HepG2 (cell line): Measurements from ENCODE around the gene RNF148. TPM values are rescaled to one million over a fixed set of nuclear protein-coding genes. Genes with fewer than 3 reads are reported as not detected.

Experiments
- ATAC-seq: fragments of 200-7000 bp; cut with Tn5 transposase; 3 replicates; pipeline ENCODE4 v1.9.1; 2020; ENCODE audit warnings: mild to moderate bottlenecking, moderate library complexity
- BruUV-seq: library from RNA; stranded (reverse); fragments of 400-500 nt; replicated peaks from 2 replicates; lab custom pipeline; 2021; lab: Mats Ljungman, UMichigan
- CTCF ChIA-PET: fragments of 300-600 bp; formaldehyde crosslinking; extraction: SDS; loops from one replicate; lab custom pipeline; 2021; ENCODE audit warnings: low total read pairs, inconsistent platforms, low intra/inter-chr PET ratio; lab: Yijun Ruan, JAX
- POLR2A ChIA-PET: fragments of 350-600 bp; sonication (Branson Sonifier 250); formaldehyde crosslinking; loops from one replicate; lab custom pipeline; 2020; ENCODE audit warnings: antibody characterized with exemption, inconsistent platforms; lab: Yijun Ruan, JAX
- DNase-seq: peaks from one replicate; pipeline ENCODE4 v3.0.0-alpha.2; 2015; ENCODE audit warnings: low spot score
- FAIRE-seq: peaks from 3 replicates; lab custom pipeline; 2011; peaks lifted over from hg19 to GRCh38; lab: Jason Lieb, UNC
- H2AFZ ChIP-seq: one replicate; pipeline ENCODE4 v1.6.1; 2011; ENCODE audit warnings: low read length, inconsistent platforms
- H3K27ac ChIP-seq: fragments of 300-600 bp; 3 replicates; pipeline ENCODE4 v1.8.0; 2011; ENCODE audit warnings: mixed run types, mild to moderate bottlenecking, mixed read lengths, low read length, inconsistent platforms; ENCODE audit not compliant: insufficient read depth; ENCODE audit errors: extremely low read length
- H3K27me3 ChIP-seq, 2 experiments: fragments of 200-600 bp in 1 of 2; 2 replicates in 1 of 2; 3 replicates in 1 of 2; pipeline versions ENCODE4 v1.6.0 to v1.8.0; 2011; ENCODE audit warnings: low read length in 2 of 2, mild to moderate bottlenecking in 2 of 2, moderate library complexity in 2 of 2, inconsistent platforms in 1 of 2; ENCODE audit not compliant: insufficient read depth in 2 of 2, control insufficient read depth in 1 of 2
- H3K36me3 ChIP-seq, 2 experiments: fragments of 200-600 bp in 1 of 2; replicated peaks in 1 of 2; 2 replicates in 1 of 2; 3 replicates in 1 of 2; pipeline versions ENCODE4 v1.5.1 to v1.8.0; 2011; ENCODE audit warnings: low read length in 2 of 2, inconsistent platforms in 1 of 2; ENCODE audit not compliant: insufficient read depth in 2 of 2, control insufficient read depth in 1 of 2
- H3K4me1 ChIP-seq: 2 replicates; pipeline ENCODE4 v1.5.1; 2012; ENCODE audit warnings: low read length, inconsistent platforms; ENCODE audit not compliant: insufficient read depth
- H3K4me2 ChIP-seq: 2 replicates; pipeline ENCODE4 v1.6.0; 2011; ENCODE audit warnings: low read depth, low read length, inconsistent platforms
- H3K4me3 ChIP-seq, 3 experiments: fragments of 200-600 bp in 1 of 3; sonication (generic), shearing (Covaris generic) in 1 of 3; replicated peaks in 1 of 3; 2 replicates each; pipeline ENCODE4 v1.5.1; 2011 to 2016; ENCODE audit warnings: low read length in 3 of 3, inconsistent platforms in 2 of 3, low read depth in 2 of 3, mild to moderate bottlenecking in 2 of 3, control low read depth in 1 of 3, mixed read lengths in 1 of 3; ENCODE audit not compliant: insufficient read depth in 1 of 3
- H3K79me2 ChIP-seq: one replicate; pipeline ENCODE4 v1.6.1; 2011; ENCODE audit warnings: low read length, inconsistent platforms; ENCODE audit not compliant: insufficient read depth
- H3K9ac ChIP-seq: 2 replicates; pipeline ENCODE4 v1.6.0; 2011; ENCODE audit warnings: mild to moderate bottlenecking, low read depth, low read length, inconsistent platforms; ENCODE audit not compliant: insufficient read depth
- H3K9me3 ChIP-seq: 2 replicates; pipeline ENCODE4 v1.5.1; 2012; ENCODE audit warnings: mild to moderate bottlenecking, low read length
- H4K20me1 ChIP-seq: 2 replicates; pipeline ENCODE4 v1.6.0; 2011; ENCODE audit warnings: inconsistent platforms, mild to moderate bottlenecking, low read length, moderate library complexity; ENCODE audit not compliant: insufficient read depth
- BRF2 ChIP-seq: sonication (generic); formaldehyde crosslinking; IDR thresholded peaks from 2 replicates; pipeline ENCODE4 v1.8.1; 2022; ENCODE audit warnings: mild to moderate bottlenecking, missing genetic modification reagents
- MIER3 ChIP-seq: IDR thresholded peaks from 2 replicates; pipeline ENCODE4 v1.6.1; 2016; ENCODE audit warnings: missing compliant biosample characterization, borderline replicate concordance
- NR2F2 ChIP-seq: IDR thresholded peaks from 2 replicates; pipeline ENCODE4 v1.6.1; 2012; ENCODE audit warnings: low read depth, inconsistent platforms, borderline replicate concordance
- ZNF644 ChIP-seq: IDR thresholded peaks from 2 replicates; pipeline ENCODE4 v1.6.1; 2016; ENCODE audit warnings: low read depth
- WGBS: methylation state at CpG from one replicate; pipeline ENCODE4 v1.1.6; 2017; ENCODE audit warnings: low lambda C conversion rate; 5-methylcytosine and 5-hydroxymethylcytosine counted together
- in situ Hi-C: cut with HindIII; loops from 2 replicates; pipeline ENCODE4 v1.10.0; 2017; ENCODE audit warnings: low pct_unique_long_range_greater_than_20kb; ENCODE audit not compliant: extremely low pct_ligation_motif_present
- intact Hi-C: fragments of 100-400 bp; cut with micrococcal nuclease; formaldehyde crosslinking; loops from one replicate; pipeline ENCODE4 v1.10.0; 2022; ENCODE audit not compliant: unreplicated experiment
- polyA plus RNA-seq, 8 experiments: library from polyadenylated mRNA; depleted of rRNA in 3 of 8; stranded (reverse) in 7 of 8; unstranded in 1 of 8; fragments of >200 nt; fragmentation: Illumina TruSeq in 4 of 8; extraction: Trizol in 4 of 8; gene quantifications; 2 replicates each; pipeline versions ENCODE4 v1.2.1 to v1.2.3, GENCODE V29; 2011 to 2016; ENCODE audit warnings: low read depth in 4 of 8, missing spikeins in 1 of 8, mixed read lengths in 1 of 8; ENCODE audit not compliant: insufficient read depth in 1 of 8
- total RNA-seq, 5 experiments: library from RNA; depleted of rRNA; stranded (reverse); fragments of >200 nt; fragmentation: Illumina TruSeq; extraction: Trizol; gene quantifications; 2 replicates each; pipeline ENCODE4 v1.2.3, GENCODE V29; 2016; ENCODE audit warnings: low read depth in 1 of 5

The RNF148 gene
- total and polyA plus RNA-seq, 2 of the 13 experiments (the other 11 are each of a cell fraction or from before 2014, with no cell fraction given), result 0.16 to 1.6 TPM

GRCh38 chr7:122727759-122728158 lies 25.0 kb upstream of the RNF148 start:
- 100% methylated on average over 1 of the region's 1 CpG for WGBS
- no peak overlapping the region for H3K27ac ChIP-seq
- intact Hi-C loops, result no loop called here
- no peaks in the 10 kb centered on the region for H3K36me3 ChIP-seq
- H3K4me3 ChIP-seq, result no peak overlapping the region
- H3K27me3 ChIP-seq, result no peaks in the 10 kb centered on the region
- in situ Hi-C loops, result no loop called here
- no peak overlapping the region for H2AFZ ChIP-seq
- H3K9ac ChIP-seq, result no peak overlapping the region
- TF ChIP-seq NR2F2 (no peak), BRF2 (CRISPR knock-in tag) (no peak)
- no peaks in the 10 kb centered on the region for H3K4me1 ChIP-seq
- H3K4me2 ChIP-seq, result no peak overlapping the region
- H4K20me1 ChIP-seq, result no peaks in the 10 kb centered on the region
- DNase-seq, result no peak
- CTCF ChIA-PET, result no interaction called here
- no peak for ATAC-seq
- peaks cover 3% of the 10 kb centered on the region for H3K79me2 ChIP-seq
- no TSS peak for BruUV-seq
- POLR2A ChIA-PET, result no interaction called here
- no peaks in the 10 kb centered on the region for H3K9me3 ChIP-seq
- no peak for FAIRE-seq

- no peak for TF ChIP-seq ZNF644 (CRISPR knock-in tag)
- no peak for TF ChIP-seq MIER3 (CRISPR knock-in tag)
- DNase-seq (no peak), ATAC-seq (no peak), FAIRE-seq (no peak)
- H3K79me2 ChIP-seq, result peaks cover 3% of the 10 kb centered on the region
- no TSS peak for BruUV-seq
- H3K4me3 ChIP-seq, result no peak overlapping the region
- ChIA-PET CTCF (no interaction called here), POLR2A (no interaction called here)
- in situ Hi-C loops, result no loop called here
- H3K9me3 ChIP-seq, result no peaks in the 10 kb centered on the region
- H3K36me3 ChIP-seq, result no peaks in the 10 kb centered on the region
- intact Hi-C loops, result no loop called here
- H2AFZ ChIP-seq, result no peak overlapping the region
- no peaks in the 10 kb centered on the region for H3K4me1 ChIP-seq
- no peak overlapping the region for H3K4me2 ChIP-seq
- H4K20me1 ChIP-seq, result no peaks in the 10 kb centered on the region
- no peak overlapping the region for H3K27ac ChIP-seq
- no peaks in the 10 kb centered on the region for H3K27me3 ChIP-seq
- no peak overlapping the region for H3K9ac ChIP-seq
These were observed 24.6 kb upstream of the RNF148 start for GRCh38 chr7:122727354-122727753.
